ENCODE data around the gene FGD5.

GRCh38 chr3:14914779-14915117 lies 96.0 kb downstream of the FGD5 start:
- TF ChIP-seq POLR2A (IDR thresholded peaks at IDR 0.05) (no peak), CTCF (IDR thresholded peaks at IDR 0.05) (no peak)
